Measurements from ENCODE around the gene CDH4.

DNA sequence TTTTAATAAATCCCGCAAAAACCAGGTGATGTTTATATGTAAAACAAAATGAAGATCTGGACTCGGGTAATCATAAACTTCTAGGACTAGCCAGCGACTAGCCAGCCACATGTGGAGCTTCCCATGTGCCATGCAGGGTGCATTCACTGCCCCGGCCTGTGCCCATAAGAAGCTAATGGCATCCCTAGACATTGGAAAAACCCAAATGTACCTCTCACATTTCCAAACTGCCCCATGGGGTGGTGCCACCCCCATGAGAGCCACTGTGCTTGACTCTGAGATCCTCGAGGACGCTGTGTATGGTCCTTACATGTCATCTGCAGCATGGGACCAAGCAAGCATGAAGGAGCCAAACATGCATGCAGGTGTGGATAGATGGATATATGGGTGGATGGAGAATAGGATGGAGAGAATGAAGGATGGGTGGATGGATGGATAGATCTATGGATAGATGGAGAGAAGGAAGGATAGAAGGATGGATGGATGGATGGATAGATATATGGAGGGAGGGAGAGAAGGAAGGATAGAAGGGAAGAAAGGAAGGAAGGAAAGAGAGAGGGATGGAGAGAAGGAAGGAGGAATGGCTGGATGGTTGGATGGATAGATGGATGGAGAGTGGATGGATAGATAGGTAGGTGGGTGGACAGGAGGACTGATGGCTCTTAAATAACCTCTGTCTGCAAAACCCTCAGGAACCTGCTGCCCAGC is 203.6 kb downstream of the CDH4 start:
- TF ChIP-seq, protein P1, sequence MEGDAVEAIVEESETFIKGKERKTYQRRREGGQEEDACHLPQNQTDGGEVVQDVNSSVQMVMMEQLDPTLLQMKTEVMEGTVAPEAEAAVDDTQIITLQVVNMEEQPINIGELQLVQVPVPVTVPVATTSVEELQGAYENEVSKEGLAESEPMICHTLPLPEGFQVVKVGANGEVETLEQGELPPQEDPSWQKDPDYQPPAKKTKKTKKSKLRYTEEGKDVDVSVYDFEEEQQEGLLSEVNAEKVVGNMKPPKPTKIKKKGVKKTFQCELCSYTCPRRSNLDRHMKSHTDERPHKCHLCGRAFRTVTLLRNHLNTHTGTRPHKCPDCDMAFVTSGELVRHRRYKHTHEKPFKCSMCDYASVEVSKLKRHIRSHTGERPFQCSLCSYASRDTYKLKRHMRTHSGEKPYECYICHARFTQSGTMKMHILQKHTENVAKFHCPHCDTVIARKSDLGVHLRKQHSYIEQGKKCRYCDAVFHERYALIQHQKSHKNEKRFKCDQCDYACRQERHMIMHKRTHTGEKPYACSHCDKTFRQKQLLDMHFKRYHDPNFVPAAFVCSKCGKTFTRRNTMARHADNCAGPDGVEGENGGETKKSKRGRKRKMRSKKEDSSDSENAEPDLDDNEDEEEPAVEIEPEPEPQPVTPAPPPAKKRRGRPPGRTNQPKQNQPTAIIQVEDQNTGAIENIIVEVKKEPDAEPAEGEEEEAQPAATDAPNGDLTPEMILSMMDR (IDR thresholded peaks at IDR 0.05), result no peak
- TF ChIP-seq POLR2A (IDR thresholded peaks at IDR 0.05) (no peak), EP300 (IDR thresholded peaks at IDR 0.05) (no peak)

All from ovary (tissue), 3 donors.